Motor neuron (in vitro differentiated cells): Measurements from ENCODE around the gene ALPK1. TPM values are rescaled to one million over a fixed set of nuclear protein-coding genes. Genes with fewer than 3 reads are reported as not detected.

ENCODE experiments used
- ATAC-seq, 8 experiments: fragments of 200-7000 bp; cut with Tn5 transposase; replicated peaks in 6 of 8; 2 replicates each; pipeline ENCODE4 v1.8.0; 2021; ENCODE audit warnings: mild to moderate bottlenecking in 8 of 8, moderate library complexity in 8 of 8
- H3K27ac ChIP-seq, 2 donors: fragments of 250-450 bp; sonication (Bioruptor Pico); 2 replicates each; pipeline ENCODE4 v1.9.0; 2021; ENCODE audit warnings: antibody characterized with exemption in 2 of 2, mild to moderate bottlenecking in 2 of 2, moderate library complexity in 1 of 2
- H3K4me1 ChIP-seq, 2 donors: fragments of 250-450 bp; sonication (Bioruptor Pico); replicated peaks in 1 of 2; 2 replicates each; pipeline ENCODE4 v1.6.1; 2021; ENCODE audit warnings: antibody characterized with exemption in 2 of 2, mild to moderate bottlenecking in 2 of 2, moderate library complexity in 1 of 2
- H3K4me3 ChIP-seq, 5 donors: fragments of 250-450 bp; sonication (Bioruptor Pico); 2 replicates each; pipeline ENCODE4 v1.9.0; 2021; ENCODE audit warnings: antibody characterized with exemption in 5 of 5, mild to moderate bottlenecking in 5 of 5, moderate library complexity in 4 of 5
- WGBS, 10 experiments: fragments of 450-650 bp; shearing (Covaris generic); methylation state at CpG; one replicate each; pipeline ENCODE4 v1.0.0; 2022; 5-methylcytosine and 5-hydroxymethylcytosine counted together
- in situ Hi-C, 9 experiments: fragments of 400-800 bp; cut with MboI; loops; one replicate each; pipeline ENCODE4 v1.15.0; 2021; ENCODE audit warnings: low sequenced_read_pairs in 9 of 9, low pct_unique_long_range_greater_than_20kb in 2 of 9; ENCODE audit not compliant: unreplicated experiment in 9 of 9
- total RNA-seq, 8 experiments: library from RNA; unstranded; fragments of 300-600 nt; gene quantifications; 2 replicates each; pipeline versions ENCODE4 v1.2.3 to v1.2.4, GENCODE V29; 2022

The ALPK1 gene
- total RNA-seq, 8 experiments from 2014 or later: 3.9 to 28.0 (median 14.9) TPM

DNA sequence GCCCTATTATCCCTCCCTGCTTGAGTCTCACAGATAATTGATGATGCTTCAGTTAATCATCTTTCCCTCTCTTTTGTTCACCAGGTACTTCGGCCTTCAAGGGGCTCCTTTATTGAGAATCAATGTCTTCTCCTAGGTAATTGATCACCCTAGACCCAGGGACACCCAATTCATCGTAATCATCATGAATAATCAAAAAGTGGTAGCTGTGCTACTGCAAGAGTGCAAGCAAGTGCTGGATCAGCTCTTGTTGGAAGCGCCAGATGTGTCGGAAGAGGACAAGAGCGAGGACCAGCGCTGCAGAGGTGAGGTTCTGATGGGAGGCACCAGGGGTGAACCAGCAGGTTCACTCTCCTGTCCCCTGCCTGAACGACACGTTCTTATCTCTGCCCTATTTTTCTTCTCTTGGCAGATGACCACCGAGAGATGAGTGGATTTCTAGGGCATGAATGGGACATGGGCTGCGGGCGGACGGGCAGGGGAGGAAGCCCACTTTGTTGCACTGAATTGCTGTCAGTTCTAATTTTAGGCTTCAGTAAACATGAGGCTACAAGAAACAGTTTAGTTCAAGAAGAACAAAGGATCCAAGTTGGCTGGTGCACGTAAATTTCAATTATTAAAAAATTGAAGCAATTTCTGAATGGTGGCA lies 80.5 kb downstream of the ALPK1 start:
- 33 to 93% (median 59%) methylated on average over 3 to 12 of the region's 13 CpGs; no CpG with 5 or more reads in 3 of the 10 experiments for WGBS, 10 experiments

DNA sequence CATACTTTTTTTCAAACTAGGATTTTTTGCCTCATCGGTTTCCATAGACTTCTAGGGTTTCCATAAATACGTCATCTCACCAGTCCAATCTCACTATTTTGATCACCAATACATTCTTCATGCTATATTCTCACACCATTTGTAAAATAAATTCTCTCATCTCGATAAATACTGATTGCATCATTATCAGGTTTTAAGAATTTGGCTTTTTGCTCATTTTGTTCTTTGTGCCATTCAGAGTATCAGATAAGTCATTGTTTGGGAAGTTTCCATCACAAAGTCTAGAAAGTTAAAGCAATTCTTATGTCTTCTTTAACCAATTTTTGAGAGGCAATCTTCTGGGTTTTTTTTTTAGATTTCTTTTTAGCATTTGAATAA lies 81.1 kb downstream of the ALPK1 start:
- H3K27ac ChIP-seq: no peak overlapping the region
- H3K4me1 ChIP-seq: peaks cover 12 to 32% of the 10 kb centered on the region in 2 donors
- H3K4me3 ChIP-seq: peak overlapping the region in 1 of 5 donors; percentile 10
- ATAC-seq: no peak
- 40 to 91% (median 64%) methylated on average over 1 to 3 of the region's 3 CpGs for WGBS, 10 experiments
- in situ Hi-C loops: no loop called here

More for the DNA sequence above, 80.5 kb downstream of the ALPK1 start:
- peak overlapping the region; percentile 10 to 37 for H3K27ac ChIP-seq
- in situ Hi-C loops: no loop called here
- peaks cover 9 to 32% of the 10 kb centered on the region in 2 donors for H3K4me1 ChIP-seq
- peak overlapping the region in 1 of 5 donors; percentile 10 for H3K4me3 ChIP-seq
- ATAC-seq: peak in 5 of 8 experiments; percentile 9 to 67 (median 49)

- peak in 2 of 8 experiments; percentile 9 to 38 for ATAC-seq
- WGBS, 10 experiments: 29 to 100% (median 62%) methylated on average over 1 to 3 of the region's 3 CpGs; no CpG with 5 or more reads in 1 of the 10 experiments
- no peak overlapping the region for H3K4me3 ChIP-seq
These were observed 81.7 kb downstream of the ALPK1 start for GRCh38 chr4:112378858-112379257.

GRCh38 chr4:112379306-112379705 lies 82.1 kb downstream of the ALPK1 start:
- Histone ChIP-seq H3K4me1 (peaks cover 12 to 32% of the 10 kb centered on the region in 2 donors), H3K27ac (no peak overlapping the region), H3K4me3 (peak overlapping the region in 1 of 5 donors; percentile 1)
- ATAC-seq: peak in 5 of 8 experiments; percentile 79 to 94 (median 83)
- in situ Hi-C loops: no loop called here
- WGBS, 10 experiments: 14 to 90% (median 27%) methylated on average over 1 to 16 of the region's 26 CpGs; no CpG with 5 or more reads in 2 of the 10 experiments

More at GRCh38 chr4:112378858-112379257, 81.7 kb downstream of the ALPK1 start:
- Histone ChIP-seq H3K27ac (no peak overlapping the region), H3K4me1 (peaks cover 12 to 32% of the 10 kb centered on the region in 2 donors)
- in situ Hi-C loops: no loop called here

GRCh38 chr4:112381996-112382692 lies 85.0 kb downstream of the ALPK1 start:
- Histone ChIP-seq H3K4me3 (no peak overlapping the region), H3K27ac (no peak overlapping the region), H3K4me1 (peaks cover 32 to 48% of the 10 kb centered on the region in 2 donors)
- 46 to 100% (median 68%) methylated on average over 1 to 5 of the region's 6 CpGs for WGBS, 10 experiments
- no peak for ATAC-seq
- in situ Hi-C loops: no loop called here

DNA sequence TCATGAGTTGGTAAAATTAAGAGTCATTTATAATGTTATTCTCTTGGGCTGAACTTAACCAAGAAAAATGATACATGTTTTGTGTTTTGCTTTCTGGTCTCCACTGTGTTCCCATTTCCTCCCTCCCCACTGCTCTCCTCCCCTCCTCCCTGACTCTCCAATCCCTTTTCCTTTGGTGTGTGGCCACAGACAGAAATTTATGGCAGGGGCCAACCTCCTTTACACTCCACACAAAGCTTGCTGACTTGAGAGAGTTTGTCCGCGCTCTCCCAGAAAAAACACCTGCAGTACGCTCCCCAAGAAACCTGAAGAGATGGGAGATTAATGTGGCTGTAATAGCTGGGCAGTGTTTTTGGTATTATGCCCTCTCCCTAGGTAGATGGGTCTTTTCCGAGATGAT lies 88.9 kb downstream of the ALPK1 start:
- H3K27ac ChIP-seq: no peak overlapping the region
- peaks cover 24 to 30% of the 10 kb centered on the region in 2 donors for H3K4me1 ChIP-seq
- ATAC-seq: peak in 5 of 8 experiments; percentile 41 to 82 (median 65)
- WGBS, 10 experiments: 0 to 71% (median 3%) methylated on average over 1 to 4 of the region's 4 CpGs; no CpG with 5 or more reads in 4 of the 10 experiments
- no peak overlapping the region for H3K4me3 ChIP-seq
- in situ Hi-C loops: no loop called here

GRCh38 chr4:112402098-112402497 lies 104.9 kb downstream of the ALPK1 start:
- Histone ChIP-seq H3K4me3 (no peak overlapping the region), H3K27ac (peak overlapping the region in 1 of 2 donors; percentile 33), H3K4me1 (peaks cover 18 to 24% of the 10 kb centered on the region in 2 donors)
- 39 to 100% (median 55%) methylated on average over 1 to 4 of the region's 4 CpGs; no CpG with 5 or more reads in 3 of the 10 experiments for whole genome bisulfite sequencing, 10 experiments
- peak in 3 of 8 experiments; percentile 27 to 65 (median 58) for ATAC-seq
- in situ Hi-C loops: no loop called here

GRCh38 chr4:112403101-112403945 lies 106.2 kb downstream of the ALPK1 start:
- Histone ChIP-seq H3K27ac (no peak overlapping the region), H3K4me3 (no peak overlapping the region), H3K4me1 (peaks cover 18 to 24% of the 10 kb centered on the region in 2 donors)
- 6 to 50% (median 17%) methylated on average over 1 to 9 of the region's 11 CpGs; no CpG with 5 or more reads in 1 of the 10 experiments for WGBS, 10 experiments
- in situ Hi-C loops: no loop called here
- ATAC-seq: peak in 5 of 8 experiments; percentile 41 to 72 (median 54)

GRCh38 chr4:112410364-112410763 lies 113.2 kb downstream of the ALPK1 start:
- Histone ChIP-seq H3K27ac (no peak overlapping the region), H3K4me3 (no peak overlapping the region), H3K4me1 (no peaks in the 10 kb centered on the region)
- WGBS, 10 experiments: 33 to 100% (median 82%) methylated on average over 1 to 2 of the region's 2 CpGs
- in situ Hi-C loops: no loop called here
- peak in 2 of 8 experiments; percentile 14 to 40 for ATAC-seq

GRCh38 chr4:112410804-112411203 lies 113.6 kb downstream of the ALPK1 start:
- WGBS, 10 experiments: 77 to 96% (median 88%) methylated on average over 4 to 7 of the region's 7 CpGs; no CpG with 5 or more reads in 1 of the 10 experiments
- in situ Hi-C loops: no loop called here
- no peak overlapping the region for H3K4me3 ChIP-seq
- H3K27ac ChIP-seq: no peak overlapping the region
- ATAC-seq: no peak
- H3K4me1 ChIP-seq: no peaks in the 10 kb centered on the region

DNA sequence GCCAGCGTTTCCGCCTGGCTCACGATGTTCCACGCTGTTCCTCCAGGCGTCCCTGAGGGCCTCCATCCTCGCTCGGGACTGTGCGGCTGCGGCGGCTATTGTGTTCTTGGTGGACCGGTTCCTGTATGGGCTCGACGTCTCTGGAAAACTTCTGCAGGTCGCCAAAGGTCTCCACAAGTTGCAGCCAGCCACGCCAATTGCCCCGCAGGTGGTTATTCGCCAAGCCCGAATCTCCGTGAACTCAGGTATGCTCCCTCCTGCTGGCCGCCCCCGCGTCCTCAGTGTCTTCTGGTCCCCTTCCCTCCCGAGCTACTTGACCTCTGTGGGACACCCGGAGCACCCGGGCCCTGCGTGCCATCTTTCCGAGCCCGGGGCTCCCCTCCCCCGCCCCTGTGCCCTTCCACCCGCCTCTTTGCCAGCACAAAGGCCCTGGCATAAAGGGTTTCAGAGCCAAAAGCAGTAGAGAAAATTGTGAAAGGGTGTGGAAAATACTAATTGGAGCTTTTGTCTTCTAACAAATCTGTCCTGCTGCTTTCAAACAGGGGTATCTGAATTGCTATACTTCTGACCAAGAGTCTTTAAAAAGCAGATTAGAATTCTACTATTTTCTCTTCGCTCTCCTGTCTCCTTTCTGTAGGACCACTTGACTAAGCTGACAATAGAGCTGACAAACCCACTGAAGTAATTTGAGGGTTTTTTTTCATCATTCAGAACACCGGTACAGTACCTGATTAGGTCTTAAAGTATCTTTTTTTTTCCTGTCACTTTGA lies 114.8 kb downstream of the ALPK1 start:
- in situ Hi-C loops: no loop called here
- no peak for ATAC-seq
- WGBS, 10 experiments: 17 to 94% (median 90%) methylated on average over 1 to 15 of the region's 32 CpGs; no CpG with 5 or more reads in 2 of the 10 experiments
- Histone ChIP-seq H3K4me1 (no peaks in the 10 kb centered on the region), H3K4me3 (no peak overlapping the region), H3K27ac (no peak overlapping the region)

- Histone ChIP-seq H3K4me1 (no peaks in the 10 kb centered on the region), H3K4me3 (no peak overlapping the region), H3K27ac (no peak overlapping the region)
- in situ Hi-C loops: no loop called here
- no peak for ATAC-seq
- WGBS, 10 experiments: 75 to 100% (median 94%) methylated on average over 1 to 3 of the region's 3 CpGs; no CpG with 5 or more reads in 1 of the 10 experiments
These were observed 119.3 kb downstream of the ALPK1 start for GRCh38 chr4:112416464-112416863.
